ENCODE results near the gene TENT4A.
"Not testable (repeated sequence)": the region's sequence is repeated elsewhere in the genome, so short reads cannot be mapped to it uniquely, and the experiment has no call there.

Gene TENT4A

DNA sequence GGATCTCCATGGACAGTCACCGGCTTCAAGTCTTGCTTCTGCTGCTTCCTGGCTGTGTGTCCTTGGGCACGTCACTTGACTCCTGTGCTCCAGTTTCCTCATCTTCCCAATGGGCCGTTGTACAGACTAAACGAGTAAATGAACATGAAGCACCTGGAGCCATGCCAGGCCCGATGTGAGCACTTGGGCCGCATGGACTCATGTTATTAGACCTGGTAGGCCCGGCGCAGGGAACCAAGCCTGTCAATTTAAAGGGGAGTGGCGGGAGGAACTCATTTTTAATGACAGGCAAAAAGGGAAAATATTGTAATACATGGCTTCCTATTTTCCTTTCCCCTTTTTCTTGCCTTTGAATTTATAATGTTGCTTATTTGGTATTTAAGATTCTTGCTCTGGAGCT is 47.5 kb downstream of the TENT4A start:
- Mint-ChIP-seq H3K4me1 (ENCODE audit: low read depth) (peaks cover under 1% of the 10 kb centered on the region), H3K36me3 (ENCODE audit: low read depth) (peaks cover 9% of the 10 kb centered on the region), H3K9me3 (no peaks in the 10 kb centered on the region), H3K27me3 (ENCODE audit: low read depth) (no peaks in the 10 kb centered on the region), H3K27ac (no peak overlapping the region), H3K4me3 (no peak overlapping the region)
- DNase-seq (ENCODE audit: low spot score): no peak

DNA sequence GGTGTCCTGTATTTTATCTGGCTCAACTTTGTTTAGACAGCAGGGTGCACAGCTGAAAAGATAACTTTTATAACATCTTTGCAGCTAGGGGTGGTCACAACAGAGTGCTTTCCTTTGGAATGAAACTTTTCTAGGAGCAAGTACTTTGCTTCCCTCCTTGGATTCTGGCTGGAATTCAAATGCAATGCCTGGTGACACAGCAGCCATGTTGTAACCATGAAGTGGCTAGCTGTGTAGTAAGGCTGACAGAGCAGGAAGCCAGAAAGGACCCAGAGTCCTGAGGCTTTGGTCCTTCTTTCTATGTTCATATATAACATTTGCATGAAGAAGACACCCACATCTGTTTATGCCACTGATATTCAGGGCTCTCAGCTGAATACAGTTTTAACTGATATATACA is 48.1 kb downstream of the TENT4A start:
- Mint-ChIP-seq H3K36me3 (ENCODE audit: low read depth) (peaks cover 3% of the 10 kb centered on the region), H3K9me3 (no peaks in the 10 kb centered on the region), H3K27me3 (ENCODE audit: low read depth) (no peaks in the 10 kb centered on the region), H3K4me1 (ENCODE audit: low read depth) (peaks cover 6% of the 10 kb centered on the region), H3K4me3 (no peak overlapping the region), H3K27ac (no peak overlapping the region)
- DNase-seq (ENCODE audit: low spot score): no peak

DNA sequence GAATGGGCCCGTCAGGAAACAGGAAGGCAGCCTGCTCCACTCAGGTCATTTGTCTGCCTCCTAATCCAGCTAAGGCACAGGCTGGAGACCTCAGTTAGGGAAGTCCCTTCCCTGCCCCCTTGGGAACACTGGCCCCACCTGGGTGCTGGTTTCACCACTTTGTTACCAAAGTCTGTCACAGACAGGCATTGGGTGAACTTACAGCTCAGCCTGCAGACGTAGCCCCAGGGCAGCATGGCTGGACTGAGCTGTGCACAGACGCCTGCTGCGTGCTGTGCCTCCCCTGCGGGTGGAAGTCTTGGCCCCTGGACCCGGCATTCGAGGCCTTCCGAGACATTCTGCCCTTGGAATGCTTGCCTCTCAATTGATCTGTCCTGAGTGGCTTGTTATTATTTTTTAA is 48.9 kb downstream of the TENT4A start:
- no peaks in the 10 kb centered on the region for H3K27me3 Mint-ChIP-seq (ENCODE audit: low read depth)
- no peaks in the 10 kb centered on the region for H3K9me3 Mint-ChIP-seq
- H3K27ac Mint-ChIP-seq: no peak overlapping the region
- H3K4me1 Mint-ChIP-seq (ENCODE audit: low read depth): peaks cover 6% of the 10 kb centered on the region
- H3K4me3 Mint-ChIP-seq: no peak overlapping the region
- no peaks in the 10 kb centered on the region for H3K36me3 Mint-ChIP-seq (ENCODE audit: low read depth)
- DNase-seq (ENCODE audit: low spot score): no peak

DNA sequence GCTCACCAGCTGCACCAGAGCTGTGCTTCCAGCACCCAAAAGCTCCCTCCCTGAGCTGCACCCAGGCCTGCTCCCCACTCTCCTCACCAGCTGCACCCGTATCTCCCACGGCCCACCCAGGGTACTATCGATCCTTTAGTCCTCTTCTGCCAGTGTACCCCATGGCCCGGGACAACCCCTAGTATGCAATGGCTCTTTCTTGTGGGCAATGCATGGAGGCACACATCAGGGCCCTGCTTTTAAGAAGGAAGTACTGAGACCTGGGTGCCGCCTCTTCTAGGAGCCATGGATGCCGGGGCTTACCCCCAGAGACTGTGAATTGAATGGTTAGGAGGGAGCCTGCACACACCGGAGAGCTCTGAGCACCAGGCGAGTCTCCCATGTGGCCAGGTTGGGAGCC is 49.5 kb downstream of the TENT4A start:
- Mint-ChIP-seq H3K4me1 (ENCODE audit: low read depth) (peaks cover 7% of the 10 kb centered on the region), H3K9me3 (no peaks in the 10 kb centered on the region), H3K4me3 (no peak overlapping the region), H3K36me3 (ENCODE audit: low read depth) (no peaks in the 10 kb centered on the region), H3K27me3 (ENCODE audit: low read depth) (no peaks in the 10 kb centered on the region), H3K27ac (no peak overlapping the region)
- no peak for DNase-seq (ENCODE audit: low spot score)

DNA sequence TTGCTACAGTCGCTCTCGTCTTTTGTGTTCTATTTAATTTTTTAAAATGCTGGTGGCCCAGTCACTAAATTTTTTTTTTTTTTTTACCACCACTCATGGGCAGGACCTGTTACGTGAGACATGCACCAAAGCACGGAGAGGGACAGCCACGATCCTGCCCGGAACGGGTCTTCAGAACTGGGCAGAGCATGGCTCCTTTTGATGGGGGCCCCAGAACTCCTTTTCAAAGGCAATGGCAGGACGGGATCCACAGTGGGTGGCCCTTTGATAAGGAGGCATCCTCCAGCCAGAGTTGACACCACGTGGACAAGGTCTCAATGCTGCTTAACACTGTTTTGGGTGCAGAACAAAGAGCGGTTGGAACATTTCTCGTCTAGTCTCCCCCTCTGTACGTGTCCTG is 50.0 kb downstream of the TENT4A start:
- Mint-ChIP-seq H3K27ac (no peak overlapping the region), H3K27me3 (ENCODE audit: low read depth) (no peaks in the 10 kb centered on the region), H3K36me3 (ENCODE audit: low read depth) (no peaks in the 10 kb centered on the region), H3K4me3 (no peak overlapping the region), H3K4me1 (ENCODE audit: low read depth) (peaks cover 7% of the 10 kb centered on the region), H3K9me3 (no peaks in the 10 kb centered on the region)
- no peak for DNase-seq (ENCODE audit: low spot score)

DNA sequence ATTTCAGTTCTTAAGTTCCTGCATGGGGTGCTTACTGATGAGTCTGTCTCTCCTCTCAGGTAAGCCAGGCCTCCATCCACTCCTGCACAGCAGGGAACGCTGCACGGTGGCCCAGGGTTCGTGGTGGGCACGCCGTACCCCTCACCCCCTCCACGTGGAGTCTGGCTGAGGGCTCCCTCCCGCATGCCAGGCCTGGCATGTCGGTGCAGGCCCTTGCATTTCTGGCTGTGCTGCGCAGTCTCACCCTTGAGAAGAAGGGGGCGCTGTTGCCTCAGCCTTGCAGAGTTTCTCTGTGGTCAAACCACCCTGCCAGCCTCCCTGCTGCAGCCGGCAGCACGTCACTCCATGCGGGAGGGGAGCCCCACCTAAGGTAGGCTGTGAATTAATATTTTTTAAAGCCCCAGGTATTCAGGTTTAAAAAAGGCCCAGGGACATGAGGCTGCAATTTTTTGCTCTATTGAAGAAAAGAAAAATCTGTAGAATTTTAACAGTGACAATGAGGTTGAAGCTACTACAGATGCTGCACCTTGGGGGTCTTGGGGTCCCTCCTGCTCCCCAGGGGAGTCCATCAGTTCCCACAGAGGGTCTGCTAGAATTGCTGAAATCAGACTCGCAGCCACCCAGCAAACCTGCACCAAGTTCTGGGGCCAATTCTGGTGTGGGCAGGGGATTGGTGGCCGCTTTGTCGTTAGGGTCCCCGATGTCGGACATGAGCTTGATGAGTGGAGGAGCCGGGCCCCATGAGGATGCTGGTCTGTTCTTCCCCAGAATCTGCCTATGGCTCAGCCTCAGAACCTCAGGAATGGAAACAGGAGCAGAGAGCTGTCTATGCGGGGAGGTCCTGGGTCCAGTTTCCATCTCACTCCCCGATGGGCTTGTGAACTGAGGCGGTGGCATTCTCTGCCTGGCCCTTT is 52.6 kb downstream of the TENT4A start:
- Mint-ChIP-seq H3K27me3 (ENCODE audit: low read depth) (no peaks in the 10 kb centered on the region), H3K27ac (no peak overlapping the region), H3K4me3 (no peak overlapping the region), H3K36me3 (ENCODE audit: low read depth) (no peaks in the 10 kb centered on the region), H3K9me3 (no peaks in the 10 kb centered on the region), H3K4me1 (ENCODE audit: low read depth) (peaks cover 7% of the 10 kb centered on the region)
- DNase-seq (ENCODE audit: low spot score): peak; percentile 67

DNA sequence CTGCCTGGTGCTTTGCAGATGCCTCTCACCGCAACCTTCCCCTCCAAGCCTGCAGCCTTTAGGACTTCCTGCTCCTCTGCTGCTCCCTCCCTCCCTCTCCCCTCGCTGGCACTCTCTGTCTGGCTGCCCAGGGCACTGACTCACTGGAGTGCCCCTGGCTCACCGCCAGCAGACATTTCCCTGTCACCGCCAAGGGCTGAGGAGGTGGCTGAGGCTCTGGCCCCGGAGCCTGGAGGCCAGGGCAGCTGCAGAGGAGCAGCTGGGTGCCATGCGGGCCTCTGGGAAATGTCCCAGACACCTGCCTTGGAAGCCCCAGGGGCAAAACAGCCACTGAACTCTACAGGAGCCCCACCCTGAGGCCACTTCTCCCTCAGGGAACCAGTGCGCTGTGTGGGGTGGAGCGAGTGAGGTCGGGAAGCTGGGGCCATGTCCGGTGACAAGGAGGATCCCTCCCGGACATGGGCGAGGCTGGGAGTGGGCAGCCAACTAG is 53.4 kb downstream of the TENT4A start:
- DNase-seq (ENCODE audit: low spot score): peak; percentile 42
- H3K27me3 Mint-ChIP-seq (ENCODE audit: low read depth): no peaks in the 10 kb centered on the region
- H3K4me3 Mint-ChIP-seq: no peak overlapping the region
- peaks cover 7% of the 10 kb centered on the region for H3K4me1 Mint-ChIP-seq (ENCODE audit: low read depth)
- H3K36me3 Mint-ChIP-seq (ENCODE audit: low read depth): no peaks in the 10 kb centered on the region
- H3K9me3 Mint-ChIP-seq: no peaks in the 10 kb centered on the region
- H3K27ac Mint-ChIP-seq: no peak overlapping the region

DNA sequence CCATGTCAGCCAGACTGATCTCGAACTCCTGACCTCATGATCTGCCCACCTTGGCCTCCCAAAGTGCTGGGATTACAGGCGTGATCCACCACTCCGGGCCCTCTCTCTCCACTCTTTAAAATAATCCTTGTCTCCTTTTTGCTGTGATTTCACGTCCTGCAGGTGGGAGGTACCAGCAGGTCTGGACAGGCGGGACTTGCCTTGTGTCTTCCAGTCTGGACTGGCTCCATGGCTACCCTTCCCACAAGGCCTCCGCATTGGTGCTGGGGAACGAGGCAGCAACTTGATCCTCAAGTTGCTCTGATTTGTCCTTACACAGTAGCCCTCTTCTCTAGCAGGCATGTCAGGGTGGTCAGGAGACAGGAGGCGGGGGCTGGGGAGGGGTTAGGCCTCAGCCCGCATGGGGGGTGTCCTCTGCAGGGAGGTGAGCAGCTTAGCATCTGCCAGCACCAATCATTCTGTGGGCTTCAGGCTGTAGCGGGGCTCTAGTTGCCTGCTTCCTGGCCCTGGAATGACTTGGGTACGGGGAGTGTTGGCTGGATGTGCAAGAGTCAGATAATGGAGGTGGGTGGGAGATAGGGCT is 54.3 kb downstream of the TENT4A start:
- peaks cover 7% of the 10 kb centered on the region for H3K4me1 Mint-ChIP-seq (ENCODE audit: low read depth)
- no peaks in the 10 kb centered on the region for H3K36me3 Mint-ChIP-seq (ENCODE audit: low read depth)
- DNase-seq (ENCODE audit: low spot score): no peak
- H3K27ac Mint-ChIP-seq: no peak overlapping the region
- no peaks in the 10 kb centered on the region for H3K27me3 Mint-ChIP-seq (ENCODE audit: low read depth)
- no peak overlapping the region for H3K4me3 Mint-ChIP-seq
- no peaks in the 10 kb centered on the region for H3K9me3 Mint-ChIP-seq

DNA sequence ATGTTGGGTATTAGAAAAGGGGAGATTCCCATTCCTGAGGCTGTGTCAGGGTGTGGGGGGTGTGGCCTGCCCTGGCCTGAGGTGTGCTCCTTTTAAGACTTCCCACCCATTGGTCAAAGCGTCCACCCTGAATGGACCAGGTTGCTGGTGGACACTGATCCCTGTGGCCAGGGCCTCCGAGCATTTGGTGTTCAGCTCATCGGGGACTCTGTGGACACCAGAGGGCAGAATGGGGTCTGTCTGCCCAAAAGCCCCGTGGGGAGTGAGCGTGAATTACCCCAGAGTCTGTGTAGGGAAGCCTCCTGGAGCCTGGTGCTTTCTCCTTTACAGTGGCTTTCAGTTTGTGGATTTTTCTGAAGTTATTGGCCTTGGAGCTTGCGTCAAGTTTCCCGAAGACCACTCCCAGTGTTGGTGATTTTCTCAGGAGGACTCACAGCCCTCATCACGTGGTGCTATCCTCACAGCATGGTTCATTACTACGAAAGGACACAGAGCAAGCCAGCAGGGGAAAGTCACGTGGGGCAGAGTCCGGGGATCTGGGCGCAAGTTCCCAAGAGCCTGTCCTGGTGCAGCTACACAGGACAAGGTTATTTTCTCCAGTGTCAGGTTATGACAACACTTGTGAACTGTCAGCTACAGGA is 55.5 kb downstream of the TENT4A start:
- no peaks in the 10 kb centered on the region for H3K36me3 Mint-ChIP-seq (ENCODE audit: low read depth)
- no peaks in the 10 kb centered on the region for H3K9me3 Mint-ChIP-seq
- H3K27ac Mint-ChIP-seq: no peak overlapping the region
- H3K4me1 Mint-ChIP-seq (ENCODE audit: low read depth): peaks cover 7% of the 10 kb centered on the region
- H3K4me3 Mint-ChIP-seq: no peak overlapping the region
- H3K27me3 Mint-ChIP-seq (ENCODE audit: low read depth): no peaks in the 10 kb centered on the region
- no peak for DNase-seq (ENCODE audit: low spot score)

DNA sequence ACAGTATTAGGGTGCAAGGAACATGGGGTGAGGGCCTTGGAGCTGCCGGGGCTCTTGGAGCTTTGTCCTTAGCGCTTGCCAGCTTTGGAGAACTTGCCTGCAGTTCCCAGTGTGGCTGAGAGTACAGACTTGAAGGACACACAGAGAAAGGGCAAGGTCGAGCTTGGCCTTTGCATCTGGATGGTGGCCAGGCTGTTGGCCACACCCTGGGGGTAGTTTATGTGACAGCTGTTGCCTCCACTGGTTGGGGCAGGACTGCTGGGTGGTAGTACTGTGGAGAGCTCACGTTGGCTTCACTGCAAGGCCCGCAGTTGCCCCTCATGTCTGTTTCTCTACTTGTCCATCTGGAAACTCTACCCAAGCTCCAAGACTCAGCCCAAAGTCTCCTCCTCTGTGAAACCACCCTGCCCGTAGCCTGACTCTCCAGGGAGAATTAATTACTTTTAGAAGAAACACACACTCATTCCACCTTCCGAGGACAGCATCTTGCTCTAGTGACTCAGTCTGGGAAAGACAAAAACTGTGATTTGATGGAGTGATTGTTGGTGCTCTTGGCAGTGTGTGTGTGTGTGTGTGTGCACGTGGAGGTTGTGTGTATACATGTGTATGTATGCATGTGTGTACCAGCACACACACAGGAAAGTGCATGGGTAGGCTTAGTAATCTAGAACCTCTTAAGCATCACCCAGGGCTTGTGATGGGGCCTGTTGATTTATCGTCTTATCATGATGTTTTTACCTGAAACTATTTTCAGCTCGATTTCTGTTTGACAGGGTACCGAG is 57.8 kb downstream of the TENT4A start:
- H3K27ac Mint-ChIP-seq: no peak overlapping the region
- H3K9me3 Mint-ChIP-seq: no peaks in the 10 kb centered on the region
- H3K36me3 Mint-ChIP-seq (ENCODE audit: low read depth): no peaks in the 10 kb centered on the region
- H3K27me3 Mint-ChIP-seq (ENCODE audit: low read depth): no peaks in the 10 kb centered on the region
- H3K4me1 Mint-ChIP-seq (ENCODE audit: low read depth): peaks cover 4% of the 10 kb centered on the region
- no peak overlapping the region for H3K4me3 Mint-ChIP-seq
- no peak for DNase-seq (ENCODE audit: low spot score)

DNA sequence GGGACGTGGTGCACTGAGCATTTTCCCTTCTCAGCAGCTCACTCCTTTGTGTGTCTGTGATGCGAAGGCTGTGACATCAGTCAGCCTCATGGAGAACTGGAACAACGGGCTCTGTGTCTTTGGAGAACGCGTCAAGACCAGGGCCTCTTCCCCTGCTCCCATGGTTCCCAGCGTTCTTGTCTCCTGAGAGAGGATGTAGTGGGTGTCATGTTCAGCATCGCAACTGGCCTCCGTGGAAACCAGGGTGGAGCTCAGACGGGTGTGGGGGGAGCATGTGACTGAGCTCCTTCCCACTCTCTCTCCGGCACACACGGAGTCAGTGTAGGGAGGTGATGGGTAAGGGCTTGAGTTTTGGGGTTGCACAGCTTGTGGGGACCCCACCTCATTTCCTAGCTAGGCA is 59.7 kb downstream of the TENT4A start:
- Mint-ChIP-seq H3K27ac (no peak overlapping the region), H3K9me3 (no peaks in the 10 kb centered on the region), H3K36me3 (ENCODE audit: low read depth) (no peaks in the 10 kb centered on the region), H3K4me1 (ENCODE audit: low read depth) (no peaks in the 10 kb centered on the region), H3K4me3 (no peak overlapping the region), H3K27me3 (ENCODE audit: low read depth) (no peaks in the 10 kb centered on the region)
- DNase-seq (ENCODE audit: low spot score): no peak

DNA sequence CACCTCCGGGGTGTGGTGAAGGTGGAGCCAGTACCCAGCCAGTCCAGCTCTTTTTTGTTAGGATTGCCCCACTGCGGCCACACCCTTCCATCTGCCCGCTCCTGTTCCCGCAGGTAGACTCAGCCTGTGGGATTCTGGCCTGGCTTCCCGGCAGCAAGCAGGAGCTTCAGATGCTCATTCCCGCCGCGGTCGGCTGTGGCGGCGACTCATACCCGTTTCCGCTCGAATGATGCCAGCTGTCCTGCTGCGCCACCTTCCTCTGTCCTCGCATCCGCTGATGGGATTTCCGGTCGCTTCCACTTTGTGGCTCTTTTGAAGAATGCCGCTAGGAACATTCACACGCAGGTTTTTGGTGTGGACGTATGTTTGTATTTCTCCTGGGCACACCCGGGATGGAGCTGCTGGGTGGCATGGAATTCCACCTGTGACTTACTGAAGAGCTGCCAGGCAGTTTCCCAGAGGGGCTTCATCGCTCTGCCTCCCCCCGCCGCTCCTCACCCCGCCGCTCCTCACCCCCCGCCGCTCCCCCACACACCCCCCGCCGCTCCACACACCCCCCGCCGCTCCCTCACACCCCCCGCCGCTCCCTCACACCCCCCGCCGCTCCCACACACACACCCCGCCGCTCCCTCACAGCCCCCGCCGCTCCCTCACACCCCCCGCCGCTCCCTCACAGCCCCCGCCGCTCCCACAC is 60.3 kb downstream of the TENT4A start:
- Mint-ChIP-seq H3K4me3 (no peak overlapping the region), H3K27ac (no peak overlapping the region), H3K9me3 (no peaks in the 10 kb centered on the region), H3K27me3 (ENCODE audit: low read depth) (no peaks in the 10 kb centered on the region), H3K36me3 (ENCODE audit: low read depth) (no peaks in the 10 kb centered on the region), H3K4me1 (ENCODE audit: low read depth) (no peaks in the 10 kb centered on the region)
- DNase-seq (ENCODE audit: low spot score): no peak

DNA sequence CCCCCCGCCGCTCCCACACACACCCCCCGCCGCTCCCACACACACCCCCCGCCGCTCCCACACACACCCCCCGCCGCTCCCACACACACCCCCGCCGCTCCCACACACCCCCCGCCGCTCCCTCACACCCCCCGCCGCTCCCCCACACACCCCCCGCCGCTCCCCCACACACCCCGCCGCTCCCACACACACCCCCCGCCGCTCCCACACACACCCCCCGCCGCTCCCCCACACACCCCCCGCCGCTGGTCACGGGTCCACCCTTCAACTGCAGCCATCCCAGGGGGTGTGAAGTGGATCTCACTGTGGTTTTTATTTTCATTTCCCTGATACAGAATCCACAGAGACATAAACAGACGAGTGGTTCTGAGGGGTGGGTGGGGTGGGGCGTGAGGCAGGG is 61.0 kb downstream of the TENT4A start:
- not testable (repeated sequence) for H3K4me3 Mint-ChIP-seq; DNase-seq (ENCODE audit: low spot score); H3K9me3 Mint-ChIP-seq; H3K27ac Mint-ChIP-seq; H3K36me3 Mint-ChIP-seq (ENCODE audit: low read depth); H3K4me1 Mint-ChIP-seq (ENCODE audit: low read depth); H3K27me3 Mint-ChIP-seq (ENCODE audit: low read depth)
